Urothelium cell line (cell line): ENCODE measurements around the gene AP4S1.
A peak's percentile ranks its signal among the peaks of the same experiment; 100 is the strongest.
"Not testable (repeated sequence)": the region's sequence is repeated elsewhere in the genome, so short reads cannot be mapped to it uniquely, and the experiment has no call there.

Source experiments
- DNase-seq: peaks from one replicate; pipeline ENCODE4 v3.0.0; 2011; ENCODE audit warnings: low spot score, mixed read lengths
- FAIRE-seq: peaks from 2 replicates; lab custom pipeline; 2011; peaks lifted over from hg19 to GRCh38; lab: Jason Lieb, UNC

The AP4S1 gene

GRCh38 chr14:31004007-31004406 lies 21.4 kb upstream of the AP4S1 start:
- FAIRE-seq, DNase-seq: not testable (repeated sequence)

GRCh38 chr14:31006703-31007102 lies 18.7 kb upstream of the AP4S1 start:
- no peak for FAIRE-seq
- DNase-seq, result no peak

- no peak for DNase-seq
- FAIRE-seq, result no peak
These were observed 15.4 kb upstream of the AP4S1 start for GRCh38 chr14:31009836-31010574.

- no peak for FAIRE-seq
- DNase-seq, result no peak
These were observed 14.5 kb upstream of the AP4S1 start for GRCh38 chr14:31010935-31011334.

GRCh38 chr14:31013841-31014240 lies 11.6 kb upstream of the AP4S1 start:
- DNase-seq (no peak), FAIRE-seq (no peak)

GRCh38 chr14:31018057-31018645 lies 7.3 kb upstream of the AP4S1 start:
- FAIRE-seq, result no peak
- DNase-seq, result no peak

GRCh38 chr14:31020834-31021575 lies 4.4 kb upstream of the AP4S1 start:
- no peak for FAIRE-seq
- DNase-seq, result no peak

GRCh38 chr14:31021576-31021949 lies 3.9 kb upstream of the AP4S1 start:
- DNase-seq, result no peak

GRCh38 chr14:31022386-31022785 lies 3.1 kb upstream of the AP4S1 start:
- FAIRE-seq, result no peak

More at GRCh38 chr14:31021576-31021949, 3.9 kb upstream of the AP4S1 start:
- FAIRE-seq, result no peak

GRCh38 chr14:31024010-31024480 lies 1.4 kb upstream of the AP4S1 start:
- no peak for DNase-seq

More at GRCh38 chr14:31022386-31022785, 3.1 kb upstream of the AP4S1 start:
- DNase-seq, result no peak

GRCh38 chr14:31024577-31025366 lies 677 bp upstream of the AP4S1 start:
- DNase-seq (no peak), FAIRE-seq (no peak)

More at GRCh38 chr14:31024010-31024480, 1.4 kb upstream of the AP4S1 start:
- no peak for FAIRE-seq

GRCh38 chr14:31026077-31026449 lies 614 bp downstream of the AP4S1 start, which contains the start of gene STRN3:
STRN3 (minus strand) TSS chr14:31026379; CDS start chr14:31026185, 194 bp downstream.
- no peak for DNase-seq
- no peak for FAIRE-seq

- DNase-seq, result peak; percentile 95
- peak; percentile 61 for FAIRE-seq
These were observed 1.2 kb downstream of the AP4S1 start for GRCh38 chr14:31026450-31027235.

GRCh38 chr14:31027847-31028246 lies 2.4 kb downstream of the AP4S1 start:
- no peak for DNase-seq
- FAIRE-seq, result no peak

- no peak for DNase-seq
- FAIRE-seq, result no peak
These were observed 3.8 kb downstream of the AP4S1 start for GRCh38 chr14:31029016-31029970.

- DNase-seq, result no peak
These were observed 5.0 kb downstream of the AP4S1 start for GRCh38 chr14:31030469-31030868.

GRCh38 chr14:31036552-31036951 lies 11.1 kb downstream of the AP4S1 start:
- FAIRE-seq (no peak), DNase-seq (no peak)

More at GRCh38 chr14:31030469-31030868, 5.0 kb downstream of the AP4S1 start:
- no peak for FAIRE-seq

- FAIRE-seq, result no peak
- DNase-seq, result no peak
These were observed 12.3 kb downstream of the AP4S1 start for GRCh38 chr14:31037709-31038221.
